Caco-2 (cell line): ENCODE results near the gene TOMM34. TPM values are rescaled to one million over a fixed set of nuclear protein-coding genes. Genes with fewer than 3 reads are reported as not detected.

Source experiments
- BruUV-seq: library from RNA; stranded (reverse); fragments of 400-500 nt; replicated peaks from 2 replicates; lab custom pipeline; 2021; lab: Mats Ljungman, UMichigan
- CTCF ChIA-PET: fragments of 300-600 bp; sonication (Branson Sonifier 250); formaldehyde crosslinking; loops from one replicate; lab custom pipeline; 2022; ENCODE audit warnings: antibody characterized with exemption; lab: Charles Lee
- POLR2A ChIA-PET: fragments of 300-600 bp; sonication (Branson Sonifier 250); formaldehyde crosslinking; loops from one replicate; lab custom pipeline; 2022; ENCODE audit warnings: antibody characterized with exemption; lab: Charles Lee
- DNase-seq, 2 experiments: peaks; one replicate each; pipeline versions ENCODE4 v3.0.0 to v3.0.0-alpha.2; 2020 to 2022
- H3K27me3 ChIP-seq: replicated peaks from 2 replicates; pipeline ENCODE4 v1.6.0; 2011; ENCODE audit warnings: low read length; ENCODE audit not compliant: control insufficient read depth, insufficient read depth
- H3K36me3 ChIP-seq: 2 replicates; pipeline ENCODE4 v1.5.1; 2011; ENCODE audit warnings: low read length; ENCODE audit not compliant: control insufficient read depth, insufficient read depth
- H3K4me1 ChIP-seq: fragments of 250-450 bp; sonication (Bioruptor Pico); 2 replicates; pipeline ENCODE4 v1.5.1; 2020; ENCODE audit warnings: mild to moderate bottlenecking
- H3K4me3 ChIP-seq: 2 replicates; pipeline ENCODE4 v1.5.1; 2011; ENCODE audit warnings: low read depth, mild to moderate bottlenecking, control low read depth, low read length
- H3K9me3 ChIP-seq: fragments of 250-450 bp; sonication (Bioruptor Pico); 2 replicates; pipeline ENCODE4 v1.5.1; 2020; ENCODE audit warnings: mild to moderate bottlenecking, moderate library complexity
- H3K27ac Mint-ChIP-seq: one replicate; pipeline ENCODE4 v1.8.0; 2022; ENCODE audit warnings: mixed read lengths; ENCODE audit not compliant: unreplicated experiment
- H3K27me3 Mint-ChIP-seq: one replicate; pipeline ENCODE4 v1.8.0; 2022; ENCODE audit warnings: mixed read lengths; ENCODE audit not compliant: insufficient read depth, unreplicated experiment
- H3K36me3 Mint-ChIP-seq: one replicate; pipeline ENCODE4 v1.8.0; 2022; ENCODE audit warnings: mild to moderate bottlenecking, mixed read lengths; ENCODE audit not compliant: insufficient read depth, unreplicated experiment
- H3K4me1 Mint-ChIP-seq: one replicate; pipeline ENCODE4 v1.8.0; 2022; ENCODE audit warnings: low read depth, mixed read lengths; ENCODE audit not compliant: unreplicated experiment
- H3K4me3 Mint-ChIP-seq: one replicate; pipeline ENCODE4 v1.8.0; 2022; ENCODE audit warnings: mild to moderate bottlenecking, moderate library complexity, mixed read lengths; ENCODE audit not compliant: unreplicated experiment
- H3K9me3 Mint-ChIP-seq: one replicate; pipeline ENCODE4 v1.8.0; 2022; ENCODE audit warnings: mixed read lengths; ENCODE audit not compliant: unreplicated experiment
- CTCF ChIP-seq, 2 experiments: fragments of 200-600 bp in 1 of 2; IDR thresholded peaks; 1 replicate in 1 of 2; 2 replicates in 1 of 2; pipeline versions ENCODE4 v1.5.1 to v1.8.0; 2011 to 2022; ENCODE audit warnings: antibody characterized with exemption in 1 of 2, control low read depth in 1 of 2, inconsistent platforms in 1 of 2, low read depth in 1 of 2, low read length in 1 of 2, mild to moderate bottlenecking in 1 of 2, moderate library complexity in 1 of 2; ENCODE audit not compliant: insufficient read depth in 1 of 2, severe bottlenecking in 1 of 2, unreplicated experiment in 1 of 2
- intact Hi-C: fragments of 100-400 bp; cut with micrococcal nuclease; formaldehyde crosslinking; loops from one replicate; pipeline ENCODE4 v1.10.0; 2022; ENCODE audit not compliant: unreplicated experiment
- total RNA-seq: library from RNA; stranded (reverse); gene quantifications from 2 replicates; pipeline ENCODE4 v1.2.3, GENCODE V29; 2022

TOMM34 gene
- total RNA-seq, 1 experiment from 2014 or later = 139 TPM

- no peak overlapping the region for H3K4me3 ChIP-seq
- no TSS peak for BruUV-seq
- H3K27me3 ChIP-seq = no peaks in the 10 kb centered on the region
- no peaks in the 10 kb centered on the region for H3K27me3 Mint-ChIP-seq
- peaks cover 61% of the 10 kb centered on the region for H3K36me3 Mint-ChIP-seq
- no peaks in the 10 kb centered on the region for H3K9me3 Mint-ChIP-seq
- TF ChIP-seq CTCF (IDR thresholded peaks at IDR 0.05; ENCODE audit: insufficient read depth in 1 of 2, low read depth in 1 of 2, low read length in 1 of 2, severe bottlenecking in 1 of 2, unreplicated experiment in 1 of 2) = no peak
- 0 out of 2 replicates have a peak, but pooled peaks cover 4% of the 10 kb centered on the region for H3K36me3 ChIP-seq
- no peak for DNase-seq
- intact Hi-C loops = no loop called here
- ChIA-PET CTCF (no interaction called here), POLR2A (no interaction called here)
- peaks cover 6% of the 10 kb centered on the region for H3K4me1 Mint-ChIP-seq
- no peaks in the 10 kb centered on the region for H3K9me3 ChIP-seq
- H3K4me3 Mint-ChIP-seq = no peak overlapping the region
- no peak overlapping the region for H3K27ac Mint-ChIP-seq
- no peaks in the 10 kb centered on the region for H3K4me1 ChIP-seq
Observed at GRCh38 chr20:44976698-44977097, 16.5 kb upstream of the TOMM34 start.

GRCh38 chr20:44973053-44973452 is 12.9 kb upstream of the TOMM34 start:
- no peak overlapping the region for H3K4me3 ChIP-seq
- H3K9me3 ChIP-seq = no peaks in the 10 kb centered on the region
- ChIA-PET POLR2A (no interaction called here), CTCF (no interaction called here)
- no peak overlapping the region for H3K4me3 Mint-ChIP-seq
- H3K27me3 Mint-ChIP-seq = no peaks in the 10 kb centered on the region
- no peak for TF ChIP-seq CTCF (IDR thresholded peaks at IDR 0.05; ENCODE audit: insufficient read depth in 1 of 2, low read depth in 1 of 2, low read length in 1 of 2, severe bottlenecking in 1 of 2, unreplicated experiment in 1 of 2)
- H3K4me1 Mint-ChIP-seq = peaks cover 22% of the 10 kb centered on the region
- H3K27me3 ChIP-seq = no peaks in the 10 kb centered on the region
- intact Hi-C loops = no loop called here
- H3K27ac Mint-ChIP-seq = no peak overlapping the region
- BruUV-seq = no TSS peak
- no peaks in the 10 kb centered on the region for H3K9me3 Mint-ChIP-seq
- peaks cover 33% of the 10 kb centered on the region for H3K36me3 Mint-ChIP-seq
- DNase-seq = no peak
- H3K36me3 ChIP-seq = 0 out of 2 replicates have a peak, but pooled peaks cover 4% of the 10 kb centered on the region
- H3K4me1 ChIP-seq = peaks cover 8% of the 10 kb centered on the region; the same call in 1 of the 2 replicates

- H3K9me3 ChIP-seq = no peaks in the 10 kb centered on the region
- ChIA-PET CTCF (interaction anchor here (0.7 kb wide), 1 partner anchor 185 kb away, joined by 4 read pairs; no protein-coding TSS in a partner anchor), POLR2A (interaction anchor here (0.6 to 0.8 kb wide), 2 partner anchors 11 to 52 kb away, joined by 3 read pairs; no protein-coding TSS in a partner anchor)
- Mint-ChIP-seq H3K9me3 (no peaks in the 10 kb centered on the region), H3K4me1 (peaks cover 25% of the 10 kb centered on the region), H3K4me3 (no peak overlapping the region), H3K27me3 (no peaks in the 10 kb centered on the region), H3K27ac (no peak overlapping the region), H3K36me3 (peaks cover 38% of the 10 kb centered on the region)
- H3K27me3 ChIP-seq = no peaks in the 10 kb centered on the region
- H3K4me1 ChIP-seq = peaks cover 22% of the 10 kb centered on the region
- no peak for DNase-seq
- no peak overlapping the region for H3K4me3 ChIP-seq
- intact Hi-C loops = no loop called here
- TF ChIP-seq CTCF (IDR thresholded peaks at IDR 0.05; ENCODE audit: insufficient read depth in 1 of 2, low read depth in 1 of 2, low read length in 1 of 2, severe bottlenecking in 1 of 2, unreplicated experiment in 1 of 2) = no peak
- peaks cover 4% of the 10 kb centered on the region; the same call in 1 of the 2 replicates for H3K36me3 ChIP-seq
- BruUV-seq = no TSS peak
Observed at GRCh38 chr20:44970243-44970757, 10.1 kb upstream of the TOMM34 start.
